Neural crest cell (in vitro differentiated cells): ENCODE measurements around the gene KCNQ4. TPM values are rescaled to one million over a fixed set of nuclear protein-coding genes. Genes with fewer than 3 reads are reported as not detected.

Experiments
- DNase-seq: peaks from one replicate; pipeline ENCODE4 v3.0.0; 2021; ENCODE audit warnings: low read depth, mixed read lengths, low spot score
- H3K27ac Mint-ChIP-seq: one replicate; pipeline ENCODE4 v1.8.0; 2021; ENCODE audit warnings: mild to moderate bottlenecking, mixed read lengths; ENCODE audit not compliant: unreplicated experiment
- H3K27me3 Mint-ChIP-seq: 2 replicates; pipeline ENCODE4 v1.8.0; 2021; ENCODE audit warnings: low read depth, mild to moderate bottlenecking, mixed read lengths
- H3K36me3 Mint-ChIP-seq: 2 replicates; pipeline ENCODE4 v1.8.0; 2021; ENCODE audit warnings: low read depth, mild to moderate bottlenecking, mixed read lengths
- H3K4me1 Mint-ChIP-seq: 2 replicates; pipeline ENCODE4 v1.8.0; 2021; ENCODE audit warnings: mixed read lengths
- H3K4me3 Mint-ChIP-seq: one replicate; pipeline ENCODE4 v1.8.0; 2021; ENCODE audit warnings: mild to moderate bottlenecking, mixed read lengths
- H3K9me3 Mint-ChIP-seq: 2 replicates; pipeline ENCODE4 v1.8.0; 2021; ENCODE audit warnings: mixed read lengths
- total RNA-seq: library from RNA; stranded (reverse); gene quantifications from 2 replicates; pipeline ENCODE4 v1.2.1, GENCODE V29; 2021
- TF ChIP-seq, protein P1 (sequence below): fragments of 200-600 bp; sonication (generic); conservative IDR thresholded peaks from 2 replicates; pipeline ENCODE4 v1.5.0; 2021; ENCODE audit warnings: antibody characterized with exemption, mild to moderate bottlenecking

Gene KCNQ4
- total RNA-seq, 1 donor from 2014 or later = 0.89 TPM

DNA sequence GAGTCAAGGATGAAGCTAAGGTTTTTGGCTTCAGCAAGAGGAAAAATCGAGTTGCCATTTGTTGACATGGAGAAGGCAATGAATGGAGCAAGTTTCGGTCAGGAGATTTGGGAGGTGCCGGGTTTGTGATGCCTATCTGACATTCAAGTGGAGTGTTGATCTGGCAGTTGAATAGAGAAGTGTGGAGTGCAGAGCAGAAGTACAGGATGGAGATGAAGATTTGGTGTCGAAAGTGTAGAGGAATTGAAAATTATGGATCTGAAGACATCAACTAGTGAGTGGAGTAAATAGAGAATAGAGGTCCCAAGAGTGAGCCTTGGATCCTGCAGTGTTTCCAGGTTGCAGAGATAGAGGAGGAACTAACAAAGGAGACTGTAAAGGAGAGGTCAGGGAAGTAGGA, 52.7 kb downstream of the KCNQ4 start:
- TF ChIP-seq, protein P1, sequence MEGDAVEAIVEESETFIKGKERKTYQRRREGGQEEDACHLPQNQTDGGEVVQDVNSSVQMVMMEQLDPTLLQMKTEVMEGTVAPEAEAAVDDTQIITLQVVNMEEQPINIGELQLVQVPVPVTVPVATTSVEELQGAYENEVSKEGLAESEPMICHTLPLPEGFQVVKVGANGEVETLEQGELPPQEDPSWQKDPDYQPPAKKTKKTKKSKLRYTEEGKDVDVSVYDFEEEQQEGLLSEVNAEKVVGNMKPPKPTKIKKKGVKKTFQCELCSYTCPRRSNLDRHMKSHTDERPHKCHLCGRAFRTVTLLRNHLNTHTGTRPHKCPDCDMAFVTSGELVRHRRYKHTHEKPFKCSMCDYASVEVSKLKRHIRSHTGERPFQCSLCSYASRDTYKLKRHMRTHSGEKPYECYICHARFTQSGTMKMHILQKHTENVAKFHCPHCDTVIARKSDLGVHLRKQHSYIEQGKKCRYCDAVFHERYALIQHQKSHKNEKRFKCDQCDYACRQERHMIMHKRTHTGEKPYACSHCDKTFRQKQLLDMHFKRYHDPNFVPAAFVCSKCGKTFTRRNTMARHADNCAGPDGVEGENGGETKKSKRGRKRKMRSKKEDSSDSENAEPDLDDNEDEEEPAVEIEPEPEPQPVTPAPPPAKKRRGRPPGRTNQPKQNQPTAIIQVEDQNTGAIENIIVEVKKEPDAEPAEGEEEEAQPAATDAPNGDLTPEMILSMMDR = no peak
- H3K4me3 Mint-ChIP-seq = no peak overlapping the region
- H3K36me3 Mint-ChIP-seq = no peaks in the 10 kb centered on the region
- no peaks in the 10 kb centered on the region for H3K27me3 Mint-ChIP-seq
- H3K27ac Mint-ChIP-seq = no peak overlapping the region
- DNase-seq = no peak
- H3K9me3 Mint-ChIP-seq = no peaks in the 10 kb centered on the region
- H3K4me1 Mint-ChIP-seq = no peaks in the 10 kb centered on the region

GRCh38 chr1:40837601-40838000, 54.0 kb downstream of the KCNQ4 start:
- Mint-ChIP-seq H3K36me3 (peaks cover 3% of the 10 kb centered on the region), H3K27ac (no peak overlapping the region), H3K4me3 (no peak overlapping the region), H3K9me3 (peaks cover 3% of the 10 kb centered on the region), H3K27me3 (no peaks in the 10 kb centered on the region), H3K4me1 (no peaks in the 10 kb centered on the region)
- DNase-seq = no peak
- TF ChIP-seq, protein P1 = no peak

DNA sequence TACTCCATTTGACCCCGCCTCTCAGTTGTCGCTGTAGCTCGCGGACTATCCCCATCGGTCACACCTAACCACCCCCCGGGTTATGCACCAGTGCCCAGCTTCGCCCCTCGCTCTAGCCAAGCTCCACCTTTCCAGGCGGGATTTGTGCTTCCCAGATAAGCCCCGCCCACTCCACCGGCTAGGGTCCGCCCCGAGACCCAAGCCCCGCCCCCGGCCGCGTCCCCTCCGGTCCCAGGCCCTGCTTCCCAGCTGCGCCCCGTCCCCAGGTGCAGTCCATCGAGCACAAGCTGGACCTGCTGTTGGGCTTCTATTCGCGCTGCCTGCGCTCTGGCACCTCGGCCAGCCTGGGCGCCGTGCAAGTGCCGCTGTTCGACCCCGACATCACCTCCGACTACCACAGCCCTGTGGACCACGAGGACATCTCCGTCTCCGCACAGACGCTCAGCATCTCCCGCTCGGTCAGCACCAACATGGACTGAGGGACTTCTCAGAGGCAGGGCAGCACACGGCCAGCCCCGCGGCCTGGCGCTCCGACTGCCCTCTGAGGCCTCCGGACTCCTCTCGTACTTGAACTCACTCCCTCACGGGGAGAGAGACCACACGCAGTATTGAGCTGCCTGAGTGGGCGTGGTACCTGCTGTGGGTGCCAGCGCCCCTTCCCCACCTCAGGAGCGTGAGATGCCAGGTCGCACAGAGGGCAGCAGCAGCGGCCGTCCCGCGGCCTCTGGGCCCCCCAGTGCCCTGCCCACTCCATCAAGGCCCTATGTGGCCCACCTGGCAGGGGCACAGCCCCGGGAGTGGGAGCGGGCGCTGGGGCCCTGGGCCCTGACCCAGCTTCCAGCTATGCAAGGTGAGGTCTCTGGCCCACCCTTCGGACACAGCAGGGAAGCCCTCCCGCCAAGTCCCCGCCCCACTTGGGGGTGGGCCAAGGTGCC, 54.7 kb downstream of the KCNQ4 start:
- Mint-ChIP-seq H3K27ac (peak overlapping the region; percentile 83), H3K4me3 (no peak overlapping the region), H3K36me3 (peaks cover 3% of the 10 kb centered on the region), H3K9me3 (peaks cover 6% of the 10 kb centered on the region), H3K4me1 (no peaks in the 10 kb centered on the region), H3K27me3 (no peaks in the 10 kb centered on the region)
- TF ChIP-seq, protein P1 = no peak
- no peak for DNase-seq

GRCh38 chr1:40838980-40839942, 55.7 kb downstream of the KCNQ4 start:
- Mint-ChIP-seq H3K4me1 (peaks cover 7% of the 10 kb centered on the region), H3K36me3 (peaks cover 3% of the 10 kb centered on the region), H3K27me3 (no peaks in the 10 kb centered on the region), H3K4me3 (no peak overlapping the region), H3K9me3 (peaks cover 6% of the 10 kb centered on the region), H3K27ac (no peak overlapping the region)
- no peak for DNase-seq
- TF ChIP-seq, protein P1 = no peak

GRCh38 chr1:40839943-40840335, 56.4 kb downstream of the KCNQ4 start:
- peaks cover 7% of the 10 kb centered on the region for H3K4me1 Mint-ChIP-seq
- TF ChIP-seq, protein P1 = no peak
- peaks cover 3% of the 10 kb centered on the region for H3K36me3 Mint-ChIP-seq
- peaks cover 6% of the 10 kb centered on the region for H3K9me3 Mint-ChIP-seq
- no peaks in the 10 kb centered on the region for H3K27me3 Mint-ChIP-seq
- H3K4me3 Mint-ChIP-seq = no peak overlapping the region
- H3K27ac Mint-ChIP-seq = no peak overlapping the region
- DNase-seq = no peak
